Thymus (tissue), 11 donors: ENCODE measurements around the gene ARHGEF26. TPM values are rescaled to one million over a fixed set of nuclear protein-coding genes. Genes with fewer than 3 reads are reported as not detected.

Experiments used
- DNase-seq, 9 donors: peaks; one replicate each; pipeline ENCODE4 v3.0.0-alpha.2; 2013; ENCODE audit warnings: low spot score in 9 of 9, low read depth in 6 of 9, missing footprints in 1 of 9
- H3K27ac ChIP-seq, 2 donors: one replicate each; pipeline ENCODE4 v1.5.1; 2013; ENCODE audit warnings: control low read depth in 1 of 2, low read depth in 1 of 2, low read length in 1 of 2, mild to moderate bottlenecking in 1 of 2, moderate library complexity in 1 of 2
- H3K27me3 ChIP-seq, 2 donors: one replicate each; pipeline ENCODE4 v1.5.1; 2013; ENCODE audit warnings: low read length in 1 of 2; ENCODE audit not compliant: control insufficient read depth in 2 of 2, insufficient read depth in 1 of 2
- H3K36me3 ChIP-seq, 2 donors: one replicate each; pipeline ENCODE4 v1.5.1; 2013; ENCODE audit warnings: low read length in 1 of 2, mild to moderate bottlenecking in 1 of 2, moderate library complexity in 1 of 2; ENCODE audit not compliant: control insufficient read depth in 2 of 2, insufficient read depth in 2 of 2
- H3K4me1 ChIP-seq, 2 donors: one replicate each; pipeline ENCODE4 v1.5.1; 2013; ENCODE audit warnings: low read length in 2 of 2; ENCODE audit not compliant: control insufficient read depth in 2 of 2, insufficient read depth in 2 of 2
- H3K4me3 ChIP-seq, 2 donors: one replicate each; pipeline ENCODE4 v1.5.1; 2013; ENCODE audit warnings: low read length in 2 of 2, control low read depth in 1 of 2, mild to moderate bottlenecking in 1 of 2
- H3K9me3 ChIP-seq, 2 donors: one replicate each; pipeline ENCODE4 v1.5.1; 2013; ENCODE audit warnings: low read length in 1 of 2, mild to moderate bottlenecking in 1 of 2; ENCODE audit not compliant: control insufficient read depth in 2 of 2, insufficient read depth in 1 of 2
- WGBS: extraction: QIAGEN DNeasy Blood & Tissue Kit; methylation state at CpG from one replicate; pipeline ENCODE4 v1.1.7; 2013; 5-methylcytosine and 5-hydroxymethylcytosine counted together
- polyA plus RNA-seq: library from polyadenylated mRNA; stranded (reverse); fragments of 200-250 nt; gene quantifications from one replicate; pipeline ENCODE4 v1.2.3, GENCODE V29; 2013
- total RNA-seq: library from RNA; stranded (reverse); fragments of 120-200 nt; gene quantifications from one replicate; pipeline ENCODE4 v1.2.4, GENCODE V29; 2013
- donor health status: healthy.

The ARHGEF26 gene
- total and polyA plus RNA-seq, 2 donors = 1.3 to 3.5 TPM

DNA sequence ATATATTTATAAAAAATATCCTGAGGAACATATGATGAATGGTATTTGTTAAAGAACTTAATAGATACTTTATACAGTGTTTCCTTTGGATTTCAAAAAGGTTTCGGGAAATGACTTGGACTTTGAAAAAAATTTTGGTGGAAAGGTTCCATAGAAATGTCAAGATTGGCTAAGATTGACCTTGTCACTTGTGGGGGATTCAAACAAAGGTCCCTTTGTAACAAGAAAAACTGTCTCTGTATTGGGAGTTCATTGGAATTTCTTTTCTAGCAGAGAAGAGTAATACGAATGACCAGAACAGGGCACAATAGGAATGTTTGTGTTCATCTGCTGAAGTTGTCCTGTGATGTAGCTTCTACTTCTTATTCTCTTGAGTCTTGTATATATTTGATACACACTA, 43.2 kb downstream of the ARHGEF26 start:
- Histone ChIP-seq H3K9me3 (no peaks in the 10 kb centered on the region), H3K4me3 (no peak overlapping the region), H3K27ac (no peak overlapping the region), H3K4me1 (no peaks in the 10 kb centered on the region), H3K27me3 (no peaks in the 10 kb centered on the region), H3K36me3 (no peaks in the 10 kb centered on the region)
- DNase-seq = no peak
- 97% methylated on average over 2 of the region's 2 CpGs for WGBS

DNA sequence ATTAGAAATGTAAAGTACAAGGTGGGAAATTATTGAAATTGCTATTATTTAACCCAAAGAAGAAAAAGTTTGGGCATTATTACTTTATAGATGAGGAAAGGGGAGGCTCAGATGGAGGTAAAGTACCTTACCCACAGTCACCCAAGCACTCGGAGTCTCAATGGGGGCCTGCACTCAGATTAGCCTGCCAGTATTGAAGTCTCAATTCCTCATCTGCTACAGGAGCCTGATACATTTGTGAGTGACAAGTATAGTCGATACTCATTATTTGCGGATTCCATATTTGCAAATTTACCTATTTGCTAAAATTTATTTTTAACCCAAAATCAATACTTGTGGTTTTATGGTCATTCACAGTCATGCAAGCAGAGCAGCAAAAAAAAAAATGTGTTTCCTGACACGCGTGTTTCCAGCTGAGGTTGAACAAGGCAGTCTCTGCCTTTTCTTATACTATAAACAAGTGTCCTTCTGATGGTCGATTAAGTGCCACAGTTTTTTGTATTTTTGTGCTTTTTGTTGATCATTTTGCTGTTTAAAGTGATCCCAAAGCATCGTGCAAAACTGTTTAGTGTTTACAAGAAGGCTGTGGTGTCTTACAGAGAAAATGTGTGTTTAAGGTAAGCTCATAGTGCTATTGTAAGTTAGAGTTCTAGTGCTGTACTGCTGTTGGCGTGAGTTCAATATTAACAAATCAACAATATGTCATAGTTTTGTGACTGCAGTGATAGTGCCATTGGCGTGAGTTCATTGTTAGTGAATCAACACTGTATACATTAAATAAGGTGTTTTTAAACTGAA, 48.0 kb downstream of the ARHGEF26 start:
- Histone ChIP-seq H3K27me3 (no peaks in the 10 kb centered on the region), H3K36me3 (no peaks in the 10 kb centered on the region), H3K4me1 (no peaks in the 10 kb centered on the region), H3K4me3 (no peak overlapping the region), H3K9me3 (no peaks in the 10 kb centered on the region), H3K27ac (no peak overlapping the region)
- DNase-seq = no peak
- 92% methylated on average over 9 of the region's 9 CpGs for WGBS

DNA sequence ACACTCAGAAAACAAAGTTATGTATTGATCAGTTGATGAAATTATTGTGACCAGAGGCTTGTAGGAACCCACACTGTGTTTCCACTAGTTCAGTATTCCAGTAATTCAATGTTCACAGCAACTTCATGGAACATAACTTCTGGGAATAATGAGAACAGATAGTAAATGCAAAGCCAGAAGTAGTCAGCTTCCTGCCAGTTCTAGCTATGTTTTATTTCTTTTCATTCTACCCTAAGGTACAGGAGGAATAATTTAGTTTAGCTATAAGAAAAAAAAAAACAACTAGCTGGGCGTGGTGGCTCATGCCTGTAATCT, 48.6 kb downstream of the ARHGEF26 start:
- Histone ChIP-seq H3K4me3 (no peak overlapping the region), H3K27me3 (no peaks in the 10 kb centered on the region), H3K4me1 (no peaks in the 10 kb centered on the region), H3K27ac (no peak overlapping the region), H3K9me3 (no peaks in the 10 kb centered on the region), H3K36me3 (no peaks in the 10 kb centered on the region)
- 97% methylated on average over 1 of the region's 1 CpG for WGBS
- no peak for DNase-seq

DNA sequence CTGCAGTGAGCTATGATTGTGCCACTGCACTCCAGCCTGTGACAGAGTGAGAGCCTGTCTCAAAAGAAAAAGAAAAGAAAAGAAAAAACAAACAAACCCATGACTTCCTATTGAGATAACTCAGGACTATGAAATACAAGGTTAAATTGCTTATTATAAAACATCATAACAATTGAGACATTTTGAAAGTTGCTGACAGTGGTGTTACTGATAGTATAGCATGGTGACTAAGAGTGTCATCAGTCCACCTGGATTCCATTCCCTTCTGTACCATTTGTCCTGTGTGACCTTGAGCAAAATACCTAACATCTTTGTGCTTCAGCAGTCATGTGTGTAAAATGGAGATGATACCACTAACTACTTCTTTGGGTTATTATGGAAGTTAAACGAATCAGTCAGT, 49.1 kb downstream of the ARHGEF26 start:
- no peak for DNase-seq
- Histone ChIP-seq H3K4me3 (no peak overlapping the region), H3K27me3 (no peaks in the 10 kb centered on the region), H3K4me1 (no peaks in the 10 kb centered on the region), H3K27ac (no peak overlapping the region), H3K9me3 (no peaks in the 10 kb centered on the region), H3K36me3 (no peaks in the 10 kb centered on the region)
- 93% methylated on average over 1 of the region's 1 CpG for WGBS

DNA sequence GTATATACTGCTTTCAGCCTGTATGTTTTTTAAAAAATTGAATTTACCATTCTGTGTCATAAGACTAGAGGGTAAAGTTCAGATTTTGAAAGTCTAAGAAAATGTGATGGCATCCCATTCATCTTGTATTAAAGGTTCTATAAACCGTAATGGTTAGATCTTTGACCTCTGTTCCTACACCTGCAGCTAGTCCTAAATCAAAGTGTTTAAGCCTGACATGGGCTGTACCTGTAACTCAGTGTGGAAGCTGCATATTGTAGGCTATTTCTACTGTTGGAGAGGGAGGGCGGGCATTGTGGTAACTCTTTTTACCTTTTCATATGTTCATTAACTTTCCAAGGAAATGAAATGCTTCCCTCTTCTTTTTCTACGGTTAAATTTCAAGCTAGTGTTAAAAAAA, 53.9 kb downstream of the ARHGEF26 start:
- H3K27ac ChIP-seq = no peak overlapping the region
- no peaks in the 10 kb centered on the region for H3K36me3 ChIP-seq
- H3K4me3 ChIP-seq = no peak overlapping the region
- WGBS = 96% methylated on average over 3 of the region's 3 CpGs
- H3K27me3 ChIP-seq = no peaks in the 10 kb centered on the region
- H3K9me3 ChIP-seq = no peaks in the 10 kb centered on the region
- no peaks in the 10 kb centered on the region for H3K4me1 ChIP-seq
- DNase-seq = no peak

DNA sequence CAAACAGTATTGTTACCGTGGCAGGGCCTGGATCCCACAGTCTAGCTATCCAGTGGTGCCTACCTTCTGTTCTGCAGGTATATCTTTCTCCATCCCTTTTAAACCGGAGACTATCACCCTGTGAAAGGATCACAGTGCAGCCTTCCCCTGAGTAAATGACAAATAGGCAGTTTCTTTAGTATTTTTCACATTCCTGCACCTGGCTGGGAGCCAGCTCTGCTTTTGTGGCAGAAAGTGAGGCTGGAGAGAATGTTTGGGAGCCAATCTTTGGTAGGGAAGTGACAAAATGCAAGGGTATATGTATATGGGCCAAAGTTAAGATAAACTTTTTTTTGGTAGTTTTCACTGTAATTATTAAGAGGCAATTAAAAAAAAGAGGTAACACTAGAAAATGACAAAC, 54.8 kb downstream of the ARHGEF26 start:
- H3K36me3 ChIP-seq = no peaks in the 10 kb centered on the region
- H3K27me3 ChIP-seq = no peaks in the 10 kb centered on the region
- no peak overlapping the region for H3K4me3 ChIP-seq
- 91% methylated on average over 2 of the region's 2 CpGs for WGBS
- no peak for DNase-seq
- no peaks in the 10 kb centered on the region for H3K4me1 ChIP-seq
- no peak overlapping the region for H3K27ac ChIP-seq
- H3K9me3 ChIP-seq = no peaks in the 10 kb centered on the region

DNA sequence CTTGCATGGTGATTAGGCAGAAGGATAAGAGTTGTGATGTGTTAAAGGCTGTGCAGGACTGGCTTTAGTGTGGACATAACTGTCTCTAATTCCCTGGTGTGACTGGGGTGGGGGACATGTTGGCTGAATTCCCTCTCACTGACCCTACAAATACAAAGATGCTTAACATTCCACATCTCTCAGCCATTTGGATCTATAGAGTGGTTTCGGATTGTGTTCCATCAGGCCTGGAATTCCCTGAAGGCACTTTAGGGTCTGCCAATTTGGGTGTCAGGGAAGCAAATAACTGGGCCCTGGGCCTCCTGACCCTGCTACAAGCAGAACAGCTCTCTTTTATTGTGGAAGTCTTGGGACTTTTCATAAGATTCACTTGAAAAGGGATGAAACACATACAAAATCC, 56.2 kb downstream of the ARHGEF26 start:
- 100% methylated on average over 1 of the region's 1 CpG for WGBS
- Histone ChIP-seq H3K9me3 (no peaks in the 10 kb centered on the region), H3K27ac (no peak overlapping the region), H3K4me1 (no peaks in the 10 kb centered on the region), H3K4me3 (no peak overlapping the region), H3K36me3 (no peaks in the 10 kb centered on the region), H3K27me3 (no peaks in the 10 kb centered on the region)
- DNase-seq = no peak

DNA sequence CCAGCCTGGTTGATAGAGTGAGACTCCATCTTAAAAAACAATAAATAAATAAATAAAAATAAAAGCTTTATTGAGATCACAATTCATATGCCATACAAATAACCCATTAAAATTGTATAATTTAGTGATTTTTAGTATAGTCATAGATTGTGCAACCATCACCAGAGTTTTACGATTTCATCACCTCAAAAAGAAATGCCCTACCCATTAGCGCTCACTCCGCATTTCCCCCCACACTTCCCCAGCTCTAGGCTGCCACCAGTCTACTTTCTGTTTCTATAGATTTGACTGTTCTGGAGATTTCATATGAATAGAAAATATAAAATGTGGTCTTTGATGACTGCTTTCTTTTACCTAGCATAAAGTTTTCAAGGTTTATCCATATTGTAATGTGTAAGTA, 57.0 kb downstream of the ARHGEF26 start:
- no peaks in the 10 kb centered on the region for H3K9me3 ChIP-seq
- DNase-seq = no peak
- WGBS = 97% methylated on average over 3 of the region's 3 CpGs
- no peak overlapping the region for H3K27ac ChIP-seq
- no peak overlapping the region for H3K4me3 ChIP-seq
- no peaks in the 10 kb centered on the region for H3K36me3 ChIP-seq
- H3K27me3 ChIP-seq = no peaks in the 10 kb centered on the region
- no peaks in the 10 kb centered on the region for H3K4me1 ChIP-seq

DNA sequence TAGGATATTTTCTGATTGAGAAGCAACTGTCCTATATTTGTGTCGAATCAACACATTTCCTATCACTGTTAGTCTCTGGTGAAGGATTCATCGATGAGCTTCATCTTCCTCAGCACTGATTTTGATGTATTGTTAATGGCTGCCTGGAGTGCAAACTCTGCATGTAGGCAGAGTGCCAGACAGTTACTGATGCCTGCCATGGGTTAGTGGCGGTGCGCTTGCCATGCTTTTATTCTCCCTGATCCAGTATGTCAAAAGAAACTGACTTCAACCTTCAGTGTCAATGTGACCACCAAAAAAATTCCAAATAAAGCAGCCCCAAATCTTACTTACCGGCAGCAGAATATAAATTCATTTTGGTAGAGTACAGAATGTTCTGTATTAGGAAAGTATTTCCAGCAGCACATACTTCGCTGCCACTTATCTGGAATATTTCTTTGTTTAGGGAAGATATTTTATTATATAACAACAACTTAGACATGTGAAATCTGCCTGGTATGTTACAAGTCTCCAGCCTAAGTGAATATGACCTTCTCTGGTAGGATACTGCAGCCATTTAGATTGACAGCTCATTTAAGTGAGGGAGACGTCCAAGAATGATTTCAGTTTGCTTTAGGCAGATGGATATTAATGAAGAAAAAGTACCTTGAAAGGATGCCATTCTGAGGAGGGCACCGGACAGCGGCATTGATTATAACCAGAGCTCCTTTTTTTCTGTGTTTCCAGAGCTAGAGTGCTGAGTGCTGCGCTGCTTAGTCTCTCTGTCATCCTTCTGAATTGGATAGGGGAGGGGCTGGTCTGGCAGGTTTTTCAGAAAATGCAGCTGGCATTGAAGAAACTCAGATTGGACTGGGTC, 59.9 kb downstream of the ARHGEF26 start:
- H3K27ac ChIP-seq = no peak overlapping the region
- 94% methylated on average over 10 of the region's 10 CpGs for WGBS

More for the DNA sequence above, 59.9 kb downstream of the ARHGEF26 start:
- H3K27me3 ChIP-seq = no peaks in the 10 kb centered on the region
- no peaks in the 10 kb centered on the region for H3K9me3 ChIP-seq
- H3K4me1 ChIP-seq = no peaks in the 10 kb centered on the region
- H3K36me3 ChIP-seq = no peaks in the 10 kb centered on the region
- H3K4me3 ChIP-seq = no peak overlapping the region
- no peak for DNase-seq
